Anterior cingulate cortex (tissue), 58 donors: Measurements from ENCODE around the gene EVI5.

Experiments used
- DNase-seq, 58 donors: peaks; one replicate each; lab custom pipeline; 2025; lab: John Stamatoyannopoulos, UW

EVI5 gene

GRCh38 chr1:92784639-92785500 is at the start of gene EVI5:
Gene EVI5 (minus strand): TSS chr1:92785108. CDS start chr1:92736546, 48,562 bp downstream.
- DNase-seq = peak; percentile 57 to 93 (median 85)

DNA sequence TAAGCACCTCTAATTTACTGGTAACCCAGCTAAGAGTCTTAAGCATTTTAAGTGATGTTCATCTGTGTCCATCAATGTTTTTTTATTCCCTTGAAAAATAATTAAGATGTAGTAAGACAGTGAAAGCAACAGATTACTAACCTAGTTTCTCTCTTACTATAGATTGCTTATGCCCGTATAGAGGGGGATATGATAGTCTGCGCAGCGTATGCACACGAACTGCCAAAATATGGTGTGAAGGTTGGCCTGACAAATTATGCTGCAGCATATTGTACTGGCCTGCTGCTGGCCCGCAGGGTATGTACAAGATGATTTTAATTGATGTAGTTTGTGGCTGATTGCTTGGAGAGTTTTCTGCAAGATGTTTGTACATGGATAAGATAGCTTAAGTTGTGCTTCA is 49.7 kb upstream of the EVI5 start:
- no peak for DNase-seq

DNA sequence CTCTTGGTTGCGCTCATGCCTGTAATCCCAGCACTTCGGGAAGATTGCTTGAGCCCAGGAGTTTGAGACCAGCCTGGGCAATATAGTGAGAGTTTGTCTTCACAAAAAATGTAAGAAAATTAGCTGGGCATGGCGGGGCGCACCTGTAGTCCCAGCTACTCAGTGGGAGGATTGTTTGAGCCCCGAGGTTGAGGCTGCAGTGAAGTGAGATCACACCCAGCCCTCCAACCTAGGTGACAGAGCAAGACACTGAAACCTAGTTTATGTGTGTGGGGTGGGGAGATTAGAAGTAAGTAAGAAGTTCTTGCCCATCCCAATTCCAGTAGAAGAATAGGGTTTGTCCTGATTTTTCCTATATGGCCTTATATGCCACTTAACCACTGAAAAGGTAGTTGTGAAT is 48.9 kb upstream of the EVI5 start:
- DNase-seq = no peak

- peak in 2 of 58 donors; percentile 23 to 33 for DNase-seq
Measured at GRCh38 chr1:92832537-92833114, 47.7 kb upstream of the EVI5 start.

- peak; percentile 78 to 97 (median 94) for DNase-seq
Measured at GRCh38 chr1:92831762-92832536, 47.0 kb upstream of the EVI5 start, which contains the start of gene RPL5. Gene RPL5 (plus strand): TSS chr1:92832040. CDS start chr1:92832115, 75 bp downstream.

DNA sequence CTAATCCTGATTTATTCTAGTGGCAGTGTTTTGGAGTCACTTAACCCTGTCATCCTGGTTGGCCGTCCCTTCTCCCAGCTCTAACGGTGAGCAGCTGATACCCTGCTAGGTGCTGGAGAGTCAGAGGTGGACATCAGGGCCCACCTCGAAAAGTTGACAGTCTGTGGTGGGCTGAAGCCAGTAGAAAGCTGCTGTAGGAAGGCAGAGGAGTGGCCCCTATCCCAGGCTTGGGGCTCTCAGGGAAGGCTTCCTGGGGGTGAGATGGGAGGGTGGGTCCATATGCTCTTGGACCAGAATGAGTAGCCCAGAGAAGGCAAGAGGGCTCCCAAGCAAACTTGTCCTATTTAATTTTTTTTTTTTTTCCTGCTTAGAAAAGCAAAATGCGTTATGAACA is 46.5 kb upstream of the EVI5 start:
- no peak for DNase-seq

DNA sequence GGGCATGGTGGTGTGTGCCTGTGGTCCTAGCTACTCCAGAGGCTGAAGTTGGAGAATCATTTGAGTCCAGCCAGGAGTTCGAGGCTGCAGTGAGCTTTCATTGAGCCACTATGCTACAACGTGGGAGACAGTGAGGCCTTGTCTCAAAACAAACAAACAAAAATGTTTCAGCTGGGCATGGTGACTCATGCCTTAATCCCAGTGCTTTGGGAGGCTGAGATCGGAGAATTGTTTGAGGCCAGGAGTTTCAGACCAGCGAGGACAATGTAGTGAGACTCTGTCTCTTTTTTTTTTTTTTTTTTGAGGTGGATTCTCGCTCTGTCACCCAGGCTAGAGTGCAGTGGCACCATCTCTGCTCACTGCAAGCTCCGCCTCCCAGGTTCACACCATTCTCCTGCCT is 41.9 kb upstream of the EVI5 start:
- DNase-seq = no peak

GRCh38 chr1:92822879-92823278 is 38.0 kb upstream of the EVI5 start:
- no peak for DNase-seq

DNA sequence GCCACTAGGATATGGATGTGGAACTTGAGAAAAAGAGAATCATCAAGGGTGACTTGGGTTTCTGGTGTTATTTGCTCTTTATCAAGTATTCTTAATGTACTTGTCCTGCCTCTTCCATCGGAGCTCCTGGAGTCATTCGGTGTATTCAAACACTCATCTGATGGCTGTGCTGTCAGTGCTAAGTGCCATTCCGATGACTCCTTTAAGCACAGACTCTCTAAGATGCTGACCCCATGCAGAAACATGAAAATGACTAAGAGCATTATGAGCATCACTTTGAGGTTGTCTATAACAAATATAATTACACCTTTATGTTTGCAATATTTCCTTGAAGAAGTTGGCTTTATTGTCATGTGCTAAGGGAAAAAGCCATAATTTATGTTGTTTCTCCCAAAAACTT is 35.6 kb upstream of the EVI5 start:
- DNase-seq = no peak

DNA sequence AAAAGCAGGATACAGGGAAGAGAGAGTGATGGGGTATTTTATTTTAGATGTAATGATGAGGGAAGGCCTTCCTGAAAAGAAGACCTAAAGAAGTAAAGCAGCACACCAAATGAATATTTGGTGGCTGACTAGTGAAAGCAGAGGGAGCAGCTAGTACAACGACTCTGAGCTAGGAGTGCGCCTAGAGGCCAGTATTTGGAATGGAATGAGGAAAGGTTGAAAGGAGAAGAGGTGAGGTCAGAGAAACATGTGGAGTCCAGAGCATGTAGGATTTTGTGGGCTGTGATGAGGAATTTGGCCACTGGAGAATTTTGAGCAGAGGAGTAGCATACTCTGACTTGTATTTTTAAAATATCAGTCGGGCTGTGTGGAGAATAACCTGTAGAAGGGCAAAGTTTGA is 35.1 kb upstream of the EVI5 start:
- no peak for DNase-seq

DNA sequence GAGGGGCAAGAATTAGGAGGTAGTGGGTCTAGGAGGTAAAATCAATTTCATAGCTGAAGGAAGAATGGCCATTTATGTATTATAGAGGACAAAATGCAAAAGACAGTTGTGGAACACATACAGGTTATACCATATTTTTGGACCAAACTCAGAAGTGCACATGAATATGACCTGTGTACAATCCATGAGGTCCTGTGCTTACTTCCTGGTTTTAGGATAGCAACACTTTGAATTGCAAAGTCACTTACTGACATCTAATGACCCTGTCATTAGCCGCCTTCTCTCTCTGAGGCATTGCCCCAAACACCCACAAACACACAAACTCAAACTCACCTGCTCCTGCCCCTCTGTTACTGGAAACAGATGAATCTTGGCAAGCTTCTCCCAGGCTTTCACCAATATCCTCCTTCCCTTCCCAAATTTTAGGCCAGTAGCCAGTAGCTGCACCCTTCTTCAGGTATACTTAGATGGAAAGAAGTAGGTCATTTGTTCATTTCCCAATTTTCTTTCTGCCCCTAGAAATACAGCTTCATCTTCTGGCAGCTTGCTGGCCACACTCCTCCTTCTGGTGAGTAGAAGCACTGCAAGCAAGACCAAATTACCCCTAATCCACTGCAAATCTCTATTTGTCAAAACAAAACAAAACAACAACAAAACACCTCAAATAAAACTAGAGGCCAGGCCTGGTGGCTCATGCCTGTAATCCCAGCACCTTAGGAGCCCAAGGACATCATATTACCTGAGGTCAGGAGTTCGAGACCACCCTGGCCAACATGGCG is 33.3 kb upstream of the EVI5 start:
- no peak for DNase-seq

DNA sequence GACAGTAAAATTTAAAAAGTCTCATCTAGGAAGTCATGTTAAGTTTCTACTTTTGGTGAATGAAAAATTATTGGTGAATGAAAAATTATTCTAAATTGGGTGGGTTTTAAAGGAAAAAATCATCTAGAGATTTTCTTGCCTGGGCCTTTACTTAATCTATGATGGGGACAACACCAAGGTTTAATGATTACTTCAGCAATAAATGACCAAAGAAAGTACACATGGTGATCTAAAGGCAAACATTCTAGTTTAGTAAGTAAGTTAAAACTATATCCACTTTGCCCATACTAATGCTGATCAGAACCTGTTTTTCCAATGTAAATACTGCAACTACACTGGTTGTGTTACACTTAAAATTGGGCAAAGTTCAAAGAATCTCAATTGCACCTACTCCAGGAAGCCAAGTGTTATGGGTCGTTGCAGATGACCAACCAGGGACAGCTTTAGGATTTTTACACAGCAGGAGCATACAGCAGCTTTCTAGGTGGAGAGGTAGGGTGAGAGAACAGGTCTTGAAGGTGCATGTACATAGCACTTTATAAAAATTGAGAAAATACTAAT is 32.3 kb upstream of the EVI5 start:
- no peak for DNase-seq

DNA sequence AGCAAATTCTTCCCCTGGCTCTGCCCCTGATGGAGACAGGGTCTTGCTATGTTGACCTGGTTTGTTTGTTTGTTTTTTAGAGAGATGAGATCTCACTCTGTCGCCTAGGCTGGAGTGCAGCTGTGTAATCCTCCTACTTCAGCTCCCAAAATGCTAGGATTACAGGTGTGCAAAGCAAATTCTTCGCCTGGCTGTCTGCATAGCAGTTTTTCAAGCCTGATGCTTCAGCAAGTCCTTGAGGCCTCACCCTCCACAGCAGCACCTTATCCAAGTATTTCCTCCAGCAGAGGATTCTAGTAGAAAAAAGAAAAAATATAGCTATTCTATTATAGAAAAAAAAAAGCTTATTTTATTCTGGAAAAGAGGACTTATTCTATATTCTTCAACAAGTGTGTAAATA is 31.8 kb upstream of the EVI5 start:
- no peak for DNase-seq

GRCh38 chr1:92808381-92808780 is 23.5 kb upstream of the EVI5 start:
- no peak for DNase-seq

GRCh38 chr1:92805216-92805615 is 20.3 kb upstream of the EVI5 start:
- DNase-seq = no peak

- DNase-seq = peak in 38 of 58 donors; percentile 2 to 86 (median 21)
Measured at GRCh38 chr1:92804721-92805201, 19.9 kb upstream of the EVI5 start.

DNA sequence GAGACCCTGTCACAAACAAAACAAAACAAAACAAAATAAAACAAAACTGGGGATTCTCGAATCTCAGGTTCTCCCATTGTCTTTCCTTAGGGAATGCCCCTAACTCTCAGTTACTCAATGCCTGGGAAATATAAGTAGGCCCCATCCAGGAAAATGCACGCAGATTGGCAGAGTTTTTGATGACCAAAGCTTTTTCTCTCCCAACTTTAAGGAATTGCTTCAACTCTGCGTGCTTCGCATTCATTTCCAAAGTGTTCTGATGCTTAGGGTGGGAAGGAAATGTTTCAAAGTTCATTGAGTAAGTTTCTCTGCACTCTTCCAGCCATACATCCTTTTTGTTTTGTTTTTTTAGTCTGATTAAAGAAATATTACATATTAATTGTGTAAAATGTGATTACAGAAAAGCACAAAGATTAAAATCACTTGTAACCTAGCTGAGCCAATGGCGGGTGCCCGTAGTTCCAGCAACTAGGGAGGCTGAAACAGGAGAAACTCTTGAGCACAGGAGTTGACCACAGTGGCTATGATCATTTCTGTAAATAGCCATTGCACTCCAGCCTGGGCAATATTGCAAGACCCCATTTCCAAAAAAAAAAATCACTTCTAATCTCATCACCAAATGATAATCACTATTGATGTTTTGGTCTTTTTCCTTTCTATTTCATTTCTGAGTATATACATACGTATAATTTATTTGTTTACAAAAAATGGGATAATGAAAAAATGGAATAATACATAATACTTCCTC is 18.4 kb upstream of the EVI5 start:
- DNase-seq = no peak

- DNase-seq = no peak
Measured at GRCh38 chr1:92797961-92798360, 13.1 kb upstream of the EVI5 start.

GRCh38 chr1:92797297-92797696 is 12.4 kb upstream of the EVI5 start:
- DNase-seq = no peak
